Epithelial cell of esophagus (primary cell): ENCODE data around the gene ICAM4.

ENCODE experiments used
- DNase-seq: peaks from one replicate; pipeline ENCODE4 v3.0.0; 2010; ENCODE audit warnings: low read depth
- H3K4me3 ChIP-seq: 2 replicates; pipeline ENCODE4 v1.5.1; 2011; ENCODE audit warnings: mild to moderate bottlenecking, low read length, control low read depth
- CTCF ChIP-seq: IDR thresholded peaks from 2 replicates; pipeline ENCODE4 v1.5.1; 2011; ENCODE audit warnings: low read depth, mild to moderate bottlenecking, low read length, control low read depth, inconsistent platforms; ENCODE audit not compliant: insufficient read depth; ENCODE audit errors: missing control alignments

The ICAM4 gene

GRCh38 chr19:10269333-10270179, 17.2 kb upstream of the ICAM4 start:
- peak; percentile 86 for TF ChIP-seq CTCF
- DNase-seq, result peak; percentile 76
- H3K4me3 ChIP-seq, result peak overlapping the region; percentile 39

- TF ChIP-seq CTCF, result no peak
- DNase-seq, result no peak
- peak overlapping the region; percentile 39 for H3K4me3 ChIP-seq
Measured at GRCh38 chr19:10270180-10270615, 16.6 kb upstream of the ICAM4 start.

GRCh38 chr19:10270616-10271394, 15.9 kb upstream of the ICAM4 start, which contains the start of gene ICAM1:
ICAM1 (plus strand) TSS chr19:10271120; CDS start chr19:10271160, 40 bp downstream.
- TF ChIP-seq CTCF, result no peak
- DNase-seq, result no peak
- H3K4me3 ChIP-seq, result peak within 1 kb of the TSS; percentile 39

GRCh38 chr19:10271543-10272086, 15.1 kb upstream of the ICAM4 start:
- H3K4me3 ChIP-seq, result no peak overlapping the region
- no peak for DNase-seq
- TF ChIP-seq CTCF, result no peak

- no peak for TF ChIP-seq CTCF
- no peak overlapping the region for H3K4me3 ChIP-seq
- DNase-seq, result no peak
Measured at GRCh38 chr19:10274589-10274988, 12.2 kb upstream of the ICAM4 start.

GRCh38 chr19:10277795-10278589, 8.8 kb upstream of the ICAM4 start:
- DNase-seq, result no peak
- no peak overlapping the region for H3K4me3 ChIP-seq
- TF ChIP-seq CTCF, result no peak
